Measurements from ENCODE around the gene MS4A4E.

MS4A4E gene

GRCh38 chr11:60221181-60221580 lies 21.8 kb downstream of the MS4A4E start:
- no peaks in the 10 kb centered on the region for H3K36me3 ChIP-seq
- H3K27ac ChIP-seq = no peak overlapping the region
- no peaks in the 10 kb centered on the region for H3K4me1 ChIP-seq (ENCODE audit: control insufficient read depth in 1 of 2, insufficient read depth in 1 of 2, low read depth in 1 of 2, low read length in 1 of 2)
- TF ChIP-seq, protein P1, sequence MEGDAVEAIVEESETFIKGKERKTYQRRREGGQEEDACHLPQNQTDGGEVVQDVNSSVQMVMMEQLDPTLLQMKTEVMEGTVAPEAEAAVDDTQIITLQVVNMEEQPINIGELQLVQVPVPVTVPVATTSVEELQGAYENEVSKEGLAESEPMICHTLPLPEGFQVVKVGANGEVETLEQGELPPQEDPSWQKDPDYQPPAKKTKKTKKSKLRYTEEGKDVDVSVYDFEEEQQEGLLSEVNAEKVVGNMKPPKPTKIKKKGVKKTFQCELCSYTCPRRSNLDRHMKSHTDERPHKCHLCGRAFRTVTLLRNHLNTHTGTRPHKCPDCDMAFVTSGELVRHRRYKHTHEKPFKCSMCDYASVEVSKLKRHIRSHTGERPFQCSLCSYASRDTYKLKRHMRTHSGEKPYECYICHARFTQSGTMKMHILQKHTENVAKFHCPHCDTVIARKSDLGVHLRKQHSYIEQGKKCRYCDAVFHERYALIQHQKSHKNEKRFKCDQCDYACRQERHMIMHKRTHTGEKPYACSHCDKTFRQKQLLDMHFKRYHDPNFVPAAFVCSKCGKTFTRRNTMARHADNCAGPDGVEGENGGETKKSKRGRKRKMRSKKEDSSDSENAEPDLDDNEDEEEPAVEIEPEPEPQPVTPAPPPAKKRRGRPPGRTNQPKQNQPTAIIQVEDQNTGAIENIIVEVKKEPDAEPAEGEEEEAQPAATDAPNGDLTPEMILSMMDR (IDR thresholded peaks at IDR 0.05) = no peak
- no peaks in the 10 kb centered on the region for H3K9me3 ChIP-seq
- no peak overlapping the region for H3K4me3 ChIP-seq (ENCODE audit: low read depth in 1 of 2, low read length in 1 of 2)
- no peaks in the 10 kb centered on the region for H3K27me3 ChIP-seq

- H3K27ac ChIP-seq = no peak overlapping the region
- H3K4me3 ChIP-seq (ENCODE audit: low read depth in 1 of 2, low read length in 1 of 2) = no peak overlapping the region
- no peaks in the 10 kb centered on the region for H3K27me3 ChIP-seq
Measured at GRCh38 chr11:60214386-60214785, 28.6 kb downstream of the MS4A4E start.

GRCh38 chr11:60211206-60211605 lies 31.7 kb downstream of the MS4A4E start:
- Histone ChIP-seq H3K36me3 (no peaks in the 10 kb centered on the region), H3K4me3 (ENCODE audit: low read depth in 1 of 2, low read length in 1 of 2) (no peak overlapping the region), H3K9me3 (no peaks in the 10 kb centered on the region), H3K27ac (no peak overlapping the region), H3K4me1 (ENCODE audit: control insufficient read depth in 1 of 2, insufficient read depth in 1 of 2, low read depth in 1 of 2, low read length in 1 of 2) (no peaks in the 10 kb centered on the region), H3K27me3 (no peaks in the 10 kb centered on the region)
- TF ChIP-seq, protein P1 (IDR thresholded peaks at IDR 0.05) = no peak

More at GRCh38 chr11:60214386-60214785, 28.6 kb downstream of the MS4A4E start:
- Histone ChIP-seq H3K4me1 (ENCODE audit: control insufficient read depth in 1 of 2, insufficient read depth in 1 of 2, low read depth in 1 of 2, low read length in 1 of 2) (no peaks in the 10 kb centered on the region), H3K36me3 (no peaks in the 10 kb centered on the region), H3K9me3 (no peaks in the 10 kb centered on the region)
- TF ChIP-seq, protein P1 (IDR thresholded peaks at IDR 0.05) = no peak

DNA sequence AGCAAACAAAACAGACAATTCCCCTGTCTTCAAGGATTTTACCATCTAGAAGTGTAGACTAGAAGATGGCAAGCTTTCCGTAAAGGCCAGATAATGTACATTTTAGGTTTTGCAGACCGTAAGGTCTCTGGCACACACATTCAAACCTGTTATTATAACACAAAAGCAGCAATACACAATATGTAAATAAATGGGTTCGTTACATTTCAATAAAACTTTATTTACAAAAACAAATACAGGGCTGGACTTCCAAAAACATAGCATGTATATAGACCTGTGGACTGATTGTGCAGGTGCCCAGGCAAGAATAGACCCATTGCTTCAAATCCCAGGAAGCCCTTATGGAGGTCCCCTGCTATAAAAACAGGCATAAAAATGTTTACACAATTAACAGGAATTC lies 33.0 kb downstream of the MS4A4E start:
- H3K4me1 ChIP-seq (ENCODE audit: control insufficient read depth in 1 of 2, insufficient read depth in 1 of 2, low read depth in 1 of 2, low read length in 1 of 2) = no peaks in the 10 kb centered on the region
- TF ChIP-seq, protein P1 (IDR thresholded peaks at IDR 0.05) = no peak
- no peak overlapping the region for H3K27ac ChIP-seq
- no peaks in the 10 kb centered on the region for H3K36me3 ChIP-seq
- H3K4me3 ChIP-seq (ENCODE audit: low read depth in 1 of 2, low read length in 1 of 2) = no peak overlapping the region
- no peaks in the 10 kb centered on the region for H3K27me3 ChIP-seq
- H3K9me3 ChIP-seq = no peaks in the 10 kb centered on the region

GRCh38 chr11:60208951-60209350 lies 34.0 kb downstream of the MS4A4E start:
- no peak overlapping the region for H3K27ac ChIP-seq
- H3K4me3 ChIP-seq (ENCODE audit: low read depth in 1 of 2, low read length in 1 of 2) = no peak overlapping the region
- no peaks in the 10 kb centered on the region for H3K36me3 ChIP-seq
- no peaks in the 10 kb centered on the region for H3K27me3 ChIP-seq
- TF ChIP-seq, protein P1 (IDR thresholded peaks at IDR 0.05) = no peak
- no peaks in the 10 kb centered on the region for H3K9me3 ChIP-seq
- no peaks in the 10 kb centered on the region for H3K4me1 ChIP-seq (ENCODE audit: control insufficient read depth in 1 of 2, insufficient read depth in 1 of 2, low read depth in 1 of 2, low read length in 1 of 2)
